Posterior vena cava (tissue), 2 donors: Measurements from ENCODE around the gene CDK2. TPM values are rescaled to one million over a fixed set of nuclear protein-coding genes. Genes with fewer than 3 reads are reported as not detected.

Experiments used
- total RNA-seq, 2 donors: library from RNA; stranded (reverse); fragmentation: NEBNext Ultra II Directional; extraction: Animal tissue kit (Norgen Biotek cat#: 25700); gene quantifications; one replicate each; pipeline ENCODE4 v1.2.1, GENCODE V29; 2021
- donor health status: DM: yes; HTN: yes; CAD: no.
- donor health status: DM: yes; HTN: yes; CAD: no.

The CDK2 gene
- total RNA-seq, 2 donors from 2014 or later: 17.7 to 22.8 TPM

Other genes with a start within 250 kb of the CDK2 start
- 10 to 100 TPM; 19.2 to 39.7 TPM for gene RDH5, start 246.4 kb upstream of the CDK2 start, total RNA-seq
- 1,000 to 10,000 TPM; 1,385 to 1,570 TPM for gene CD63, start 237.8 kb upstream of the CDK2 start, total RNA-seq
- 10 to 100 TPM in 1 of 2 donors, 1 to 10 TPM in 1; 8.4 to 11.0 TPM for gene GDF11, start 223.7 kb upstream of the CDK2 start, total RNA-seq
- gene SARNP, start 149.1 kb upstream of the CDK2 start, total RNA-seq: 10 to 100 TPM; 47.8 to 49.8 TPM
- gene ORMDL2, start 148.8 kb upstream of the CDK2 start, total RNA-seq: 10 to 100 TPM; 27.3 to 31.1 TPM
- 10 to 100 TPM; 23.0 to 24.7 TPM for gene DNAJC14, start 137.2 kb upstream of the CDK2 start, total RNA-seq
- 10 to 100 TPM; 39.7 to 48.7 TPM for gene MMP19, start 123.9 kb upstream of the CDK2 start, total RNA-seq
- 10 to 100 TPM; 18.6 to 19.6 TPM for gene PYM1, start 38.9 kb upstream of the CDK2 start, total RNA-seq
- gene DGKA, start 35.7 kb upstream of the CDK2 start, total RNA-seq: 10 to 100 TPM; 35.4 to 38.0 TPM
- gene PMEL, start 788 bp upstream of the CDK2 start, total RNA-seq: 10 to 100 TPM in 1 of 2 donors, 1 to 10 TPM in 1; 5.0 to 26.1 TPM
- 100 to 1,000 TPM; 108 to 109 TPM for gene RAB5B, start 7.2 kb downstream of the CDK2 start, total RNA-seq
- 10 to 100 TPM; 15.0 to 15.9 TPM for gene SUOX, start 30.4 kb downstream of the CDK2 start, total RNA-seq
- gene IKZF4, start 54.2 kb downstream of the CDK2 start, total RNA-seq: 1 to 10 TPM; 5.6 to 8.6 TPM
- gene RPS26, start 75.1 kb downstream of the CDK2 start, total RNA-seq: 10 to 100 TPM; 33.2 to 45.2 TPM
- gene ERBB3, start 113.3 kb downstream of the CDK2 start, total RNA-seq: 1 to 10 TPM in 1 of 2 donors, under 1 TPM in 1; 0.71 to 1.4 TPM
- 10 to 100 TPM; 59.3 to 71.7 TPM for gene PA2G4, start 137.7 kb downstream of the CDK2 start, total RNA-seq
- gene RPL41, start 149.8 kb downstream of the CDK2 start, total RNA-seq: 1,000 to 10,000 TPM; 2,364 to 2,753 TPM
- gene ZC3H10, start 151.4 kb downstream of the CDK2 start, total RNA-seq: 1 to 10 TPM; 7.9 to 8.0 TPM
- gene ESYT1, start 161.4 kb downstream of the CDK2 start, total RNA-seq: 100 to 1,000 TPM; 113 to 120 TPM
- gene MYL6B, start 185.8 kb downstream of the CDK2 start, total RNA-seq: 10 to 100 TPM; 32.9 to 35.7 TPM
- 1,000 to 10,000 TPM; 3,219 to 3,986 TPM for gene MYL6, start 191.5 kb downstream of the CDK2 start, total RNA-seq
- 10 to 100 TPM; 81.0 to 93.9 TPM for gene SMARCC2, start 222.7 kb downstream of the CDK2 start, total RNA-seq